AG04449 (cell line): Measurements from ENCODE around the gene SLC50A1.
"Not testable (repeated sequence)": the region's sequence is repeated elsewhere in the genome, so short reads cannot be mapped to it uniquely, and the experiment has no call there.

Experiments
- CTCF ChIA-PET: fragments of 350-600 bp; formaldehyde crosslinking; extraction: SDS; loops from one replicate; lab custom pipeline; 2021; ENCODE audit warnings: antibody characterized with exemption; lab: Yijun Ruan, JAX
- POLR2A ChIA-PET: fragments of 400-600, 350-600 bp; formaldehyde crosslinking; extraction: SDS; loops from one replicate; lab custom pipeline; 2020; ENCODE audit warnings: antibody characterized with exemption, inconsistent platforms; lab: Yijun Ruan, JAX
- DNase-seq: peaks from one replicate; pipeline ENCODE4 v3.0.0-alpha.2; 2010; ENCODE audit warnings: low read depth, low spot score
- H3K4me3 ChIP-seq: 2 replicates; pipeline ENCODE4 v1.5.1; 2011; ENCODE audit warnings: low read depth, mild to moderate bottlenecking, control low read depth, low read length
- TF ChIP-seq, protein P1 (sequence below): IDR thresholded peaks from one replicate; pipeline ENCODE4 v1.5.1; 2011; ENCODE audit warnings: mild to moderate bottlenecking, moderate library complexity, low read length, control low read depth, inconsistent platforms; ENCODE audit not compliant: insufficient read depth; ENCODE audit errors: missing control alignments

Gene SLC50A1

DNA sequence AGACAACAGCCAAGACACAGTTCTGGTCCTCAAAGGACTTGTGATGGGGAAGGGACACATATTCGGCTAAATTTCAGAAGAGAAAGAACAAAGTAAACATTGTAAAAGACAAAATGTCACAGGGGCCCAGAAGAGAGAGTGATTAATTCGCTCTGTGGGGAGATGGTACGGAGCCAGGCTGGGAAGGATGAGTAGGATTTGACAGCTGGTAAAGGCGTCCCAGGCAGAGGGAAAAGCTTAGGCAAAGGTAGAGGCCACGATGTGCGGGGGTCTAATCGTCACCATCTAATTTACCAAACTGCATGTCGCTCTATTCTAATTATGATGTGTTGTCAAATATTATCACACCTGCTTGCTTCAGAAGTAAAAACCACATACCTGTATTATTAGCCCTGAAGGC is 25.3 kb upstream of the SLC50A1 start:
- no peak for DNase-seq
- TF ChIP-seq, protein P1, sequence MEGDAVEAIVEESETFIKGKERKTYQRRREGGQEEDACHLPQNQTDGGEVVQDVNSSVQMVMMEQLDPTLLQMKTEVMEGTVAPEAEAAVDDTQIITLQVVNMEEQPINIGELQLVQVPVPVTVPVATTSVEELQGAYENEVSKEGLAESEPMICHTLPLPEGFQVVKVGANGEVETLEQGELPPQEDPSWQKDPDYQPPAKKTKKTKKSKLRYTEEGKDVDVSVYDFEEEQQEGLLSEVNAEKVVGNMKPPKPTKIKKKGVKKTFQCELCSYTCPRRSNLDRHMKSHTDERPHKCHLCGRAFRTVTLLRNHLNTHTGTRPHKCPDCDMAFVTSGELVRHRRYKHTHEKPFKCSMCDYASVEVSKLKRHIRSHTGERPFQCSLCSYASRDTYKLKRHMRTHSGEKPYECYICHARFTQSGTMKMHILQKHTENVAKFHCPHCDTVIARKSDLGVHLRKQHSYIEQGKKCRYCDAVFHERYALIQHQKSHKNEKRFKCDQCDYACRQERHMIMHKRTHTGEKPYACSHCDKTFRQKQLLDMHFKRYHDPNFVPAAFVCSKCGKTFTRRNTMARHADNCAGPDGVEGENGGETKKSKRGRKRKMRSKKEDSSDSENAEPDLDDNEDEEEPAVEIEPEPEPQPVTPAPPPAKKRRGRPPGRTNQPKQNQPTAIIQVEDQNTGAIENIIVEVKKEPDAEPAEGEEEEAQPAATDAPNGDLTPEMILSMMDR, result no peak
- H3K4me3 ChIP-seq, result no peak overlapping the region
- POLR2A ChIA-PET, result no interaction called here
- CTCF ChIA-PET, result interaction anchor here (0.9 to 1.2 kb wide), 2 partner anchors 19 to 62 kb away, joined by 3 to 4 read pairs; partner anchors contain the start of gene KRTCAP2

DNA sequence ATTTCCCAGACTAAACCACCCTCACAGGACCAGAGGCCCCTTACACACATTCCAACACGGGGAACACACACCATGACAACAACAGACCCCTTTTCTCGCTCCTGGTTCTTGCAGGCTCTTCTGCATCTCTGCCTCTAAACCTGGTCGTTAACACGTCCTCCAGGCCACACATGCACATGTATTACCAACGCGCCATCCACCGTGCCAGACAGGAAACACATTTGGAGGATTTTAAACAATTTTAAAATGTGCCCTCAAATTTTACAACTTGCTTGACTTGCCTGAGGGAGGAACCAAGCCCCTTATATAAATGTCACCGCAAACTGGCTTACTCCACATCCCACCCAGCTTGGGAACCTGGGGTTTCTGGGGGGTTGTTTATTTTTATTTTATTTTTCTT is 24.8 kb upstream of the SLC50A1 start:
- no peak overlapping the region for H3K4me3 ChIP-seq
- POLR2A ChIA-PET, result no interaction called here
- no peak for DNase-seq
- TF ChIP-seq, protein P1, result no peak
- CTCF ChIA-PET, result interaction anchor here (0.9 to 1.2 kb wide), 2 partner anchors 20 to 62 kb away, joined by 3 to 4 read pairs; partner anchors contain the start of gene KRTCAP2

DNA sequence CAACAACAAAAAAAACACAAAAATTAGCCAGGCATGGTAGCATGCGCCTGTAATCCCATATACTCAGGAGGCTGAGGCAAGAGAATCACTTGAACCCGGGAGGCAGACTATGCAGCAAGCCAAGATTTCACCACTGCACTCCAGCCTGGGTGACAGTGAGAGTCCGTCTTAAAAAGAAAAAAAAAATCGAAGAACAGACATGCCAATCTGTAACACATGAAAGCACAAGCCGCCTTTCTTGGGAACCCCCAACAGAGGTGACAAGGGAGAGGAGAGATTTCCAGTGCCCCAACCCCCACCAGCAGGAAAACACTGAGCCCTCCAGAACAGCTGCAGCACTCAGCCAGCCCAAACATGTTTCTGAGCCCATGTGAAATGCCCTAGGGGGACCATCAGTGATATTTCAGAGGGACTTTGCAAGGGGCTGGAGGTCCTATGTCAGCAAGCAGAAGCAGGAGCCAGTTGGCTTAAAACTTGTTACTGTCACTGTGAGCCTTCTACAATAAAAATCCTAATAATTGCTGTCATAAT is 22.1 kb upstream of the SLC50A1 start:
- TF ChIP-seq, protein P1, result no peak
- CTCF ChIA-PET, result interaction anchor here (1.4 to 2.5 kb wide), 2 partner anchors 22 to 59 kb away, joined by 3 to 12 read pairs; partner anchors contain the start of gene KRTCAP2
- DNase-seq, result no peak
- H3K4me3 ChIP-seq, result no peak overlapping the region
- POLR2A ChIA-PET, result no interaction called here

DNA sequence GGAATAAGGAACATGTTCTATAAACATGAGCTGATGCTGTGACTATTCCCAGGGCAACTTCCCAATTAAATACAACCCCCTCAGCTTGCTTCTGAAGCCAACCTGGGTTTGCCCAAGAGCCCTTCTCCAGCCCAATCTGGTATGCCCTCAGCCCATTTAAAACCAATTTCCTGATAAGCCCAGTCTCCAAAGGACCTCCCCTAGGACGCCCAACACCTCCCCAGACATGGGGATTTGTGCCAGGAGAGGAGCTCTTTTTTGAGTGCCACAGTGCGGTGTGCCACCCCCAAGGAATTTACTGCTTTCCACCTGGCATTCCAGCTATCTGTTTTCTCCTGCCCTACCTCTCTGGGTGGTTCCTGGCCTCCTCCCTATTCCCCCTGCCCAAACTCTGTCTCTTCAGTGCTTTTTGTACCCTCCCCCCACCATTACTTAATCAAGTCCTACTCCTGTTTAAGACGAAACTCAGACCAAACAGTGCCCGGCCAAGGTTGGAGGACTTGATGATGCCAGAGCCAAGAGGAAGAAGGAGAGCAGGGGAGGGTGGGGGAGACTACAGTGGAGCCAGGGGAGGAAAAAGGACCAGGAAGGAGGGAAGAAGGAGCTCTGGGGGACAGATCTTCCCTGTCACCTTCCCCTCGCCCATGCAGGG is 19.4 kb upstream of the SLC50A1 start:
- ChIA-PET CTCF (interaction anchor here (0.6 to 2.9 kb wide), 5 partner anchors 9 to 59 kb away, joined by 3 to 25 read pairs (median 6); no protein-coding TSS in a partner anchor), POLR2A (no interaction called here)
- H3K4me3 ChIP-seq, result no peak overlapping the region
- TF ChIP-seq, protein P1, result no peak
- no peak for DNase-seq

DNA sequence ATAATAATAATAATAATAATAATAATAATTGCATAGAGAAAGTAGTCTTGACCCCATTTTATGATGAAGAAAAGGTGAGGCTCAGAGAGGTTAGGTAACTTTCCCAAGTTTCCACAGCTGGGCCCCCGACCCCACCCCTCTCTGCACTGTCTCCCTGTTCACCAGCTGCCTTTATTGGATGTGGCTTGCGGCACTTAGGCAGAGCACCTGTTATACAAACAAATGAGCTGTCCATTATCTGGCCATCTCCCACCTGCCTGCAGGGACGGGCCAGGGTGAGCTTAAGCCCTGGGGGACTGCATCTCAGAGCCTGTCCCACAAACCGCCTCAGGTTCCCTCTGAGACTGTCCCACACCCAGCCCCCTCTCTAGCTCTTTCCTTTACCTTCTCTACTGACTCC is 18.0 kb upstream of the SLC50A1 start:
- H3K4me3 ChIP-seq, result no peak overlapping the region
- DNase-seq, result no peak
- TF ChIP-seq, protein P1, result no peak
- POLR2A ChIA-PET, result interaction anchor here (0.6 kb wide), 1 partner anchor 152 kb away, joined by 3 read pairs; no protein-coding TSS in a partner anchor
- CTCF ChIA-PET, result interaction anchor here (0.7 to 1.4 kb wide), 3 partner anchors 26 to 55 kb away, joined by 3 to 7 read pairs (median 3); partner anchors contain the start of gene KRTCAP2

DNA sequence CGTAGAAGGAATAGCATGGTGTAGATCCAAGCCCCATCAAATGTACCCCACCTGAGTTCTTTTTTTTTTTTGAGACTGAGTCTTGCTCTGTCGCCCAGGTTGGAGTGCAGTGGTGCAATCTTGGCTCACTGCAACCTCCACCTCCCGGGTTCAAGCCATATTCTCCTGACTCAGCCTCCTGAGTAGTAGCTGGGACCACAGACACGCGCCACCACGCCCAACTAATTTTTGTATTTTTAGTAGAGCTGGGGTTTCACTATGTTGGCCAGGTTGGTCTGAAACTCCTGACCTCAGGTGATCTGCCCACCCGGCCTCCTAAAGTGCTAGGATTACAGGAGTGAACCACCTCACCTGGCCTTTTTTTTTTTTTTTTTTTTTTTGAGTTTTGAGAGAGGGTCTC is 17.6 kb upstream of the SLC50A1 start:
- CTCF ChIA-PET, result interaction anchor here (0.8 to 1.4 kb wide), 2 partner anchors 27 to 33 kb away, joined by 3 to 7 read pairs; no protein-coding TSS in a partner anchor
- DNase-seq, H3K4me3 ChIP-seq, POLR2A ChIA-PET: not testable (repeated sequence)
